CD4-positive, alpha-beta T cell treated with Interleukin-2 at 100 ng/mL for 4 hours (primary cell): ENCODE data around the gene RCAN3.
"Not testable (repeated sequence)": the region's sequence is repeated elsewhere in the genome, so short reads cannot be mapped to it uniquely, and the experiment has no call there.

ENCODE experiments used
- DNase-seq: peaks from one replicate; pipeline ENCODE4 v3.0.0-alpha.2; 2020; ENCODE audit warnings: low spot score

Gene RCAN3

GRCh38 chr1:24486331-24487065 lies 16.1 kb upstream of the RCAN3 start:
- DNase-seq: peak; percentile 54

- DNase-seq: no peak
These were observed 15.2 kb upstream of the RCAN3 start for GRCh38 chr1:24487455-24487854.

- DNase-seq: peak; percentile 75
These were observed 14.5 kb upstream of the RCAN3 start for GRCh38 chr1:24488159-24488558.

GRCh38 chr1:24489674-24490073 lies 13.0 kb upstream of the RCAN3 start:
- no peak for DNase-seq

- DNase-seq: no peak
These were observed 12.4 kb upstream of the RCAN3 start for GRCh38 chr1:24490101-24490781.

- no peak for DNase-seq
These were observed 10.9 kb upstream of the RCAN3 start for GRCh38 chr1:24491577-24492360.

GRCh38 chr1:24492935-24493334 lies 9.7 kb upstream of the RCAN3 start:
- DNase-seq: not testable (repeated sequence)

GRCh38 chr1:24493785-24494184 lies 8.9 kb upstream of the RCAN3 start:
- DNase-seq: no peak

GRCh38 chr1:24498589-24498988 lies 4.0 kb upstream of the RCAN3 start:
- no peak for DNase-seq

GRCh38 chr1:24500448-24501048 lies 2.1 kb upstream of the RCAN3 start:
- no peak for DNase-seq

- peak; percentile 43 for DNase-seq
These were observed 1.1 kb upstream of the RCAN3 start for GRCh38 chr1:24501371-24502064.

- DNase-seq: peak; percentile 88
These were observed 449 bp upstream of the RCAN3 start for GRCh38 chr1:24502065-24502708.

GRCh38 chr1:24503059-24503751 lies 569 bp downstream of the RCAN3 start:
- peak; percentile 50 for DNase-seq

- DNase-seq: peak; percentile 59
These were observed 1.4 kb downstream of the RCAN3 start for GRCh38 chr1:24503870-24504523.

GRCh38 chr1:24504560-24504959 lies 1.9 kb downstream of the RCAN3 start:
- no peak for DNase-seq

- DNase-seq: no peak
These were observed 3.2 kb downstream of the RCAN3 start for GRCh38 chr1:24505816-24506215.

GRCh38 chr1:24506691-24507381 lies 4.2 kb downstream of the RCAN3 start:
- peak; percentile 50 for DNase-seq

GRCh38 chr1:24507405-24507804 lies 4.8 kb downstream of the RCAN3 start:
- peak; percentile 56 for DNase-seq

- DNase-seq: no peak
These were observed 6.3 kb downstream of the RCAN3 start for GRCh38 chr1:24508911-24509310.

- DNase-seq: no peak
These were observed 11.1 kb downstream of the RCAN3 start for GRCh38 chr1:24513706-24514105.
